HepG2 (cell line): ENCODE data around the gene BOD1L1. TPM values are rescaled to one million over a fixed set of nuclear protein-coding genes. Genes with fewer than 3 reads are reported as not detected.

Source experiments
- microRNA-seq: library from miRNA; unstranded; fragments of <30 nt; microRNA quantifications from one replicate; pipeline ENCODE4, GENCODE V29; 2020
- polyA plus RNA-seq, 8 experiments: library from polyadenylated mRNA; depleted of rRNA in 3 of 8; stranded (reverse) in 7 of 8; unstranded in 1 of 8; fragments of >200 nt; fragmentation: Illumina TruSeq in 4 of 8; extraction: Trizol in 4 of 8; gene quantifications; 2 replicates each; pipeline versions ENCODE4 v1.2.1 to v1.2.3, GENCODE V29; 2011 to 2016; ENCODE audit warnings: low read depth in 4 of 8, missing spikeins in 1 of 8, mixed read lengths in 1 of 8; ENCODE audit not compliant: insufficient read depth in 1 of 8
- small RNA-seq, 3 experiments: library from RNA; depleted of rRNA; stranded (forward); fragments of <200 nt; gene quantifications; one replicate each; pipeline ENCODE3, GENCODE V24; 2012; ENCODE audit warnings: low read depth in 2 of 3, low replicate concordance in 1 of 3; ENCODE audit not compliant: insufficient read length in 3 of 3, insufficient read depth in 2 of 3
- total RNA-seq, 5 experiments: library from RNA; depleted of rRNA; stranded (reverse); fragments of >200 nt; fragmentation: Illumina TruSeq; extraction: Trizol; gene quantifications; 2 replicates each; pipeline ENCODE4 v1.2.3, GENCODE V29; 2016; ENCODE audit warnings: low read depth in 1 of 5

BOD1L1 gene
- total and polyA plus RNA-seq, 2 of the 13 experiments (the other 11 are each of a cell fraction or from before 2014, with no cell fraction given), result 11.7 to 17.9 TPM

Small RNAs within 50 kb of the gene (microRNA-seq; reads per million reads assigned to microRNA genes)
- gene MIR5091, result not detected

Small RNAs within 50 kb of the gene (small RNA-seq; reads per million reads assigned to genes)
- gene MIR5091, result 0 reads per million in 3 experiments

Other genes starting within 250 kb of the BOD1L1 start
- gene RAB28, start 143.4 kb downstream of the BOD1L1 start, total RNA-seq (2016; rRNA removed; fragmentation: Illumina TruSeq; extraction: Trizol), result 18.2 and 20.9 TPM in 2 replicates
- 9.4 and 11.8 TPM in 2 replicates for gene RAB28, start 143.4 kb downstream of the BOD1L1 start, polyA plus RNA-seq (2011; rRNA removed)
- 0.07 and 0.13 TPM in 2 replicates for gene NKX3-2, start 83.2 kb downstream of the BOD1L1 start, total RNA-seq (2016; rRNA removed; fragmentation: Illumina TruSeq; extraction: Trizol)
- 0.07 and 0.12 TPM in 2 replicates for gene NKX3-2, start 83.2 kb downstream of the BOD1L1 start, polyA plus RNA-seq (2011; rRNA removed)